ENCODE results near the gene PITX1. TPM values are rescaled to one million over a fixed set of nuclear protein-coding genes. Genes with fewer than 3 reads are reported as not detected.
"Not testable (repeated sequence)": the region's sequence is repeated elsewhere in the genome, so short reads cannot be mapped to it uniquely, and the experiment has no call there.

Gene PITX1
- under 1 TPM in 1 of 4 donors, not detected in 3; 0.18 TPM for total RNA-seq
- polyA plus RNA-seq: 0.02 TPM
- long read RNA-seq, donor 1: 0 reads
- long read RNA-seq, donor 2: 0 reads
- long read RNA-seq, donor 3: 0 reads
- long read RNA-seq, donor 4: 0 reads

GRCh38 chr5:135033901-135034235 is at the start of gene PITX1:
TSS of gene PITX1 (minus strand) at chr5:135034228. CDS start at chr5:135033881, 347 bp downstream.
- no peak within 1 kb of the TSS for H3K27ac ChIP-seq (ENCODE audit: low read length)
- peak within 1 kb of the TSS; percentile 46 for H3K4me3 ChIP-seq (ENCODE audit: low read length)
- DNase-seq (peak in 1 of 3 donors; percentile 21), ATAC-seq (no peak)
- H3K27me3 ChIP-seq (ENCODE audit: control insufficient read depth, insufficient read depth): no peaks in the 10 kb centered on the region
- under 1% methylated on average over 49 of the region's 49 CpGs for WGBS
- no peaks in the 10 kb centered on the region for H3K9me3 ChIP-seq (ENCODE audit: control insufficient read depth, low read length)
- intact Hi-C loops (cut with DNase I): no loop called here
- peaks cover 2% of the 10 kb centered on the region for H3K4me1 ChIP-seq (ENCODE audit: control insufficient read depth, insufficient read depth, low read length)

GRCh38 chr5:135083334-135083733 is 49.3 kb upstream of the PITX1 start:
- DNase-seq; H3K4me3 ChIP-seq (ENCODE audit: low read length); intact Hi-C loops (cut with DNase I); H3K27ac ChIP-seq (ENCODE audit: low read length); H3K27me3 ChIP-seq (ENCODE audit: control insufficient read depth, insufficient read depth); ATAC-seq; H3K9me3 ChIP-seq (ENCODE audit: control insufficient read depth, low read length); H3K4me1 ChIP-seq (ENCODE audit: control insufficient read depth, insufficient read depth, low read length): not testable (repeated sequence)
- WGBS: 76% methylated on average over 3 of the region's 3 CpGs

- H3K9me3 ChIP-seq (ENCODE audit: control insufficient read depth, low read length): no peaks in the 10 kb centered on the region
- ATAC-seq (no peak), DNase-seq (no peak)
- H3K4me3 ChIP-seq (ENCODE audit: low read length): no peak overlapping the region
- WGBS: 76% methylated on average over 2 of the region's 2 CpGs
- intact Hi-C loops (cut with DNase I): no loop called here
- H3K27ac ChIP-seq (ENCODE audit: low read length): no peak overlapping the region
- no peaks in the 10 kb centered on the region for H3K27me3 ChIP-seq (ENCODE audit: control insufficient read depth, insufficient read depth)
- H3K4me1 ChIP-seq (ENCODE audit: control insufficient read depth, insufficient read depth, low read length): no peaks in the 10 kb centered on the region
Measured at GRCh38 chr5:135081240-135081639, 47.2 kb upstream of the PITX1 start.

- H3K27ac ChIP-seq (ENCODE audit: low read length): no peak overlapping the region
- H3K4me3 ChIP-seq (ENCODE audit: low read length): no peak overlapping the region
- H3K27me3 ChIP-seq (ENCODE audit: control insufficient read depth, insufficient read depth): no peaks in the 10 kb centered on the region
- no peak for ATAC-seq
- WGBS: 68% methylated on average over 2 of the region's 2 CpGs
- intact Hi-C loops (cut with DNase I): no loop called here
- no peak for DNase-seq
- no peaks in the 10 kb centered on the region for H3K9me3 ChIP-seq (ENCODE audit: control insufficient read depth, low read length)
- H3K4me1 ChIP-seq (ENCODE audit: control insufficient read depth, insufficient read depth, low read length): no peaks in the 10 kb centered on the region
Measured at GRCh38 chr5:135079760-135080159, 45.7 kb upstream of the PITX1 start.

- Histone ChIP-seq H3K4me3 (ENCODE audit: low read length) (no peak overlapping the region), H3K27me3 (ENCODE audit: control insufficient read depth, insufficient read depth) (no peaks in the 10 kb centered on the region), H3K4me1 (ENCODE audit: control insufficient read depth, insufficient read depth, low read length) (no peaks in the 10 kb centered on the region), H3K27ac (ENCODE audit: low read length) (no peak overlapping the region), H3K9me3 (ENCODE audit: control insufficient read depth, low read length) (no peaks in the 10 kb centered on the region)
- 67% methylated on average over 3 of the region's 3 CpGs for WGBS
- ATAC-seq (no peak), DNase-seq (no peak)
- intact Hi-C loops (cut with DNase I): no loop called here
Measured at GRCh38 chr5:135079099-135079681, 45.2 kb upstream of the PITX1 start.

- DNase-seq (no peak), ATAC-seq (no peak)
Measured at GRCh38 chr5:135076801-135077200, 42.8 kb upstream of the PITX1 start.

GRCh38 chr5:135076051-135076491 is 42.0 kb upstream of the PITX1 start:
- H3K27me3 ChIP-seq (ENCODE audit: control insufficient read depth, insufficient read depth): no peaks in the 10 kb centered on the region
- no peak overlapping the region for H3K27ac ChIP-seq (ENCODE audit: low read length)
- ATAC-seq (no peak), DNase-seq (no peak)
- no peaks in the 10 kb centered on the region for H3K9me3 ChIP-seq (ENCODE audit: control insufficient read depth, low read length)
- H3K4me3 ChIP-seq (ENCODE audit: low read length): no peak overlapping the region
- intact Hi-C loops (cut with DNase I): no loop called here
- WGBS: 78% methylated on average over 12 of the region's 12 CpGs
- no peaks in the 10 kb centered on the region for H3K4me1 ChIP-seq (ENCODE audit: control insufficient read depth, insufficient read depth, low read length)

More at GRCh38 chr5:135076801-135077200, 42.8 kb upstream of the PITX1 start:
- WGBS: 79% methylated on average over 4 of the region's 4 CpGs
- Histone ChIP-seq H3K4me1 (ENCODE audit: control insufficient read depth, insufficient read depth, low read length) (no peaks in the 10 kb centered on the region), H3K27me3 (ENCODE audit: control insufficient read depth, insufficient read depth) (no peaks in the 10 kb centered on the region), H3K9me3 (ENCODE audit: control insufficient read depth, low read length) (no peaks in the 10 kb centered on the region), H3K27ac (ENCODE audit: low read length) (no peak overlapping the region), H3K4me3 (ENCODE audit: low read length) (no peak overlapping the region)
- intact Hi-C loops (cut with DNase I): no loop called here

- Histone ChIP-seq H3K4me3 (ENCODE audit: low read length) (no peak overlapping the region), H3K4me1 (ENCODE audit: control insufficient read depth, insufficient read depth, low read length) (no peaks in the 10 kb centered on the region), H3K9me3 (ENCODE audit: control insufficient read depth, low read length) (no peaks in the 10 kb centered on the region), H3K27ac (ENCODE audit: low read length) (no peak overlapping the region), H3K27me3 (ENCODE audit: control insufficient read depth, insufficient read depth) (no peaks in the 10 kb centered on the region)
- ATAC-seq: no peak
- WGBS: 67% methylated on average over 4 of the region's 4 CpGs
- DNase-seq: no peak
- intact Hi-C loops (cut with DNase I): no loop called here
Measured at GRCh38 chr5:135075621-135076020, 41.6 kb upstream of the PITX1 start.

GRCh38 chr5:135073761-135074345 is 39.8 kb upstream of the PITX1 start:
- WGBS: 31% methylated on average over 8 of the region's 8 CpGs
- H3K9me3 ChIP-seq (ENCODE audit: control insufficient read depth, low read length): no peaks in the 10 kb centered on the region
- DNase-seq (no peak), ATAC-seq (no peak)
- H3K4me1 ChIP-seq (ENCODE audit: control insufficient read depth, insufficient read depth, low read length): no peaks in the 10 kb centered on the region
- intact Hi-C loops (cut with DNase I): no loop called here
- no peak overlapping the region for H3K27ac ChIP-seq (ENCODE audit: low read length)
- no peaks in the 10 kb centered on the region for H3K27me3 ChIP-seq (ENCODE audit: control insufficient read depth, insufficient read depth)
- no peak overlapping the region for H3K4me3 ChIP-seq (ENCODE audit: low read length)

- no peaks in the 10 kb centered on the region for H3K27me3 ChIP-seq (ENCODE audit: control insufficient read depth, insufficient read depth)
- no peaks in the 10 kb centered on the region for H3K4me1 ChIP-seq (ENCODE audit: control insufficient read depth, insufficient read depth, low read length)
- WGBS: 57% methylated on average over 13 of the region's 13 CpGs
- no peak overlapping the region for H3K4me3 ChIP-seq (ENCODE audit: low read length)
- DNase-seq: no peak
- no peak for ATAC-seq
- H3K9me3 ChIP-seq (ENCODE audit: control insufficient read depth, low read length): no peaks in the 10 kb centered on the region
- intact Hi-C loops (cut with DNase I): no loop called here
- no peak overlapping the region for H3K27ac ChIP-seq (ENCODE audit: low read length)
Measured at GRCh38 chr5:135072387-135073281, 38.6 kb upstream of the PITX1 start.

- Histone ChIP-seq H3K9me3 (ENCODE audit: control insufficient read depth, low read length) (no peaks in the 10 kb centered on the region), H3K27me3 (ENCODE audit: control insufficient read depth, insufficient read depth) (no peaks in the 10 kb centered on the region), H3K4me1 (ENCODE audit: control insufficient read depth, insufficient read depth, low read length) (no peaks in the 10 kb centered on the region), H3K4me3 (ENCODE audit: low read length) (no peak overlapping the region), H3K27ac (ENCODE audit: low read length) (no peak overlapping the region)
- DNase-seq (no peak), ATAC-seq (no peak)
- 86% methylated on average over 6 of the region's 6 CpGs for whole genome bisulfite sequencing
- intact Hi-C loops (cut with DNase I): no loop called here
Measured at GRCh38 chr5:135071311-135071710, 37.3 kb upstream of the PITX1 start.
